ENCODE measurements around the gene BSCL2.
"Not testable (repeated sequence)": the region's sequence is repeated elsewhere in the genome, so short reads cannot be mapped to it uniquely, and the experiment has no call there.

DNA sequence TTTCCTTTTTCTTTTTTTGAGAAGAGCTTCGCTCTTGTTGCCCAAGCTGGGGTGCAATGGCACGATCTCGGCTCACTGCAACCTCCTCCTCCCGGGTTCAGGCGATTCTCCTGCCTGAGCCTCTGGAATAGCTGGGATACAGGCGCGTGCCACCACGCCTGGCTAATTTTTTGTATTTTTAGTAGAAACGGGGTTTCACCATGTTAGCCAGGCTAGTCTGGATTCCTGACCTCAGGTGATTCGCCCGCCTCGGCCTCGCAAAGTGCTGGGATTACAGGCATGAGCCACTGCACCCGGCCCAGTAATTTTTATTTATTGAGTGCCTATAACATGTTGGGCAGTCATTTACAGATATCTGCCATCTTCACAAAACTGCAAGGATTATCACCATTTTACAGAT is 22.9 kb upstream of the BSCL2 start:
- TF ChIP-seq, protein P1, sequence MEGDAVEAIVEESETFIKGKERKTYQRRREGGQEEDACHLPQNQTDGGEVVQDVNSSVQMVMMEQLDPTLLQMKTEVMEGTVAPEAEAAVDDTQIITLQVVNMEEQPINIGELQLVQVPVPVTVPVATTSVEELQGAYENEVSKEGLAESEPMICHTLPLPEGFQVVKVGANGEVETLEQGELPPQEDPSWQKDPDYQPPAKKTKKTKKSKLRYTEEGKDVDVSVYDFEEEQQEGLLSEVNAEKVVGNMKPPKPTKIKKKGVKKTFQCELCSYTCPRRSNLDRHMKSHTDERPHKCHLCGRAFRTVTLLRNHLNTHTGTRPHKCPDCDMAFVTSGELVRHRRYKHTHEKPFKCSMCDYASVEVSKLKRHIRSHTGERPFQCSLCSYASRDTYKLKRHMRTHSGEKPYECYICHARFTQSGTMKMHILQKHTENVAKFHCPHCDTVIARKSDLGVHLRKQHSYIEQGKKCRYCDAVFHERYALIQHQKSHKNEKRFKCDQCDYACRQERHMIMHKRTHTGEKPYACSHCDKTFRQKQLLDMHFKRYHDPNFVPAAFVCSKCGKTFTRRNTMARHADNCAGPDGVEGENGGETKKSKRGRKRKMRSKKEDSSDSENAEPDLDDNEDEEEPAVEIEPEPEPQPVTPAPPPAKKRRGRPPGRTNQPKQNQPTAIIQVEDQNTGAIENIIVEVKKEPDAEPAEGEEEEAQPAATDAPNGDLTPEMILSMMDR (IDR thresholded peaks at IDR 0.05), result not testable (repeated sequence)
- TF ChIP-seq EZH2 (IDR thresholded peaks at IDR 0.05; ENCODE audit: borderline replicate concordance, insufficient read depth, low read depth, low read length, poor library complexity, severe bottlenecking), result not testable (repeated sequence)
